Activated T-helper 17 cell treated with anti-CD3 and anti-CD28 coated beads, Interleukin-2, amount 50 U/mL, for 72 hours (primary cell): ENCODE measurements around the gene ENTPD1. TPM values are rescaled to one million over a fixed set of nuclear protein-coding genes. Genes with fewer than 3 reads are reported as not detected.
A peak's percentile ranks its signal among the peaks of the same experiment; 100 is the strongest.
"Not testable (repeated sequence)": the region's sequence is repeated elsewhere in the genome, so short reads cannot be mapped to it uniquely, and the experiment has no call there.

Experiments
- ATAC-seq: fragments of 150-1000 bp; cut with Tn5 transposase; replicated peaks from 2 replicates; pipeline ENCODE4 v1.10.0; 2021; ENCODE audit warnings: mild to moderate bottlenecking, moderate library complexity
- H3K27ac Mint-ChIP-seq: one replicate; pipeline ENCODE4 v1.8.0; 2022; ENCODE audit warnings: mixed read lengths
- H3K27me3 Mint-ChIP-seq: one replicate; pipeline ENCODE4 v1.8.0; 2022; ENCODE audit warnings: mixed read lengths
- H3K36me3 Mint-ChIP-seq: one replicate; pipeline ENCODE4 v1.8.0; 2022; ENCODE audit warnings: low read depth, mild to moderate bottlenecking, mixed read lengths
- H3K4me1 Mint-ChIP-seq: one replicate; pipeline ENCODE4 v1.8.0; 2022; ENCODE audit warnings: mixed read lengths
- H3K4me3 Mint-ChIP-seq: one replicate; pipeline ENCODE4 v1.8.0; 2022; ENCODE audit warnings: mild to moderate bottlenecking, mixed read lengths
- H3K9me3 Mint-ChIP-seq: one replicate; pipeline ENCODE4 v1.8.0; 2022; ENCODE audit warnings: mixed read lengths
- total RNA-seq, 2 donors: library from RNA; stranded (reverse); gene quantifications; one replicate each; pipeline ENCODE4 v1.2.3, GENCODE V29; 2022

Gene ENTPD1
- total RNA-seq, 2 donors from 2014 or later: 4.5 to 36.3 TPM

DNA sequence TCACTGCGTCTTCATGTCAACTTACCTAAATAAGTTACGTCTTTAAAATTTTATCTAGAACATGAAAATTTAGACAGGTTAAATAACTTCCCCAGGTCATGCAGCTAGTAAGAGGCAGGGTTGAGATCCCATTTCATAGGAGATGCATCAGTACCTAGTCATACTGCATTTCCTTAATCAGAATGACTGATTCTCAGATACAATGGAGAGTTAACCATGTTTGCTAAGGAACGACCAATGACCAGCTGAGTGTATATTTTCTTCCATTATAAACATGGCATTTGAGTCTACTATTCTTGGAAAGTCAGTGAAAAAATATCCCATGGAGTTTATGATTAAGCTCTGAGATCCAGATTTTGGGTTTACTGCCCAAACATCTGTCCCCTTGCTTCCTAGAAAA is 39.6 kb downstream of the ENTPD1 start:
- H3K36me3 Mint-ChIP-seq: no peaks in the 10 kb centered on the region

GRCh38 chr10:95796504-95796903 is 40.5 kb downstream of the ENTPD1 start:
- Mint-ChIP-seq H3K36me3 (no peaks in the 10 kb centered on the region), H3K27me3 (peaks cover 7% of the 10 kb centered on the region), H3K27ac (no peak overlapping the region), H3K9me3 (peaks cover 4% of the 10 kb centered on the region), H3K4me1 (no peaks in the 10 kb centered on the region), H3K4me3 (no peak overlapping the region)
- ATAC-seq: peak; percentile 76

More for the DNA sequence above, 39.6 kb downstream of the ENTPD1 start:
- H3K27me3 Mint-ChIP-seq: peaks cover 7% of the 10 kb centered on the region
- peaks cover 4% of the 10 kb centered on the region for H3K4me1 Mint-ChIP-seq
- H3K4me3 Mint-ChIP-seq: no peak overlapping the region
- H3K27ac Mint-ChIP-seq: no peak overlapping the region
- no peak for ATAC-seq
- H3K9me3 Mint-ChIP-seq: peaks cover 4% of the 10 kb centered on the region

- no peak for ATAC-seq
- no peaks in the 10 kb centered on the region for H3K4me1 Mint-ChIP-seq
- no peak overlapping the region for H3K4me3 Mint-ChIP-seq
- H3K36me3 Mint-ChIP-seq: no peaks in the 10 kb centered on the region
- no peak overlapping the region for H3K27ac Mint-ChIP-seq
- H3K27me3 Mint-ChIP-seq: no peaks in the 10 kb centered on the region
- no peaks in the 10 kb centered on the region for H3K9me3 Mint-ChIP-seq
Measured at GRCh38 chr10:95798096-95798855, 42.3 kb downstream of the ENTPD1 start.

GRCh38 chr10:95800286-95800685 is 44.3 kb downstream of the ENTPD1 start:
- H3K4me3 Mint-ChIP-seq, H3K27ac Mint-ChIP-seq, H3K4me1 Mint-ChIP-seq, H3K9me3 Mint-ChIP-seq, H3K36me3 Mint-ChIP-seq, H3K27me3 Mint-ChIP-seq, ATAC-seq: not testable (repeated sequence)

DNA sequence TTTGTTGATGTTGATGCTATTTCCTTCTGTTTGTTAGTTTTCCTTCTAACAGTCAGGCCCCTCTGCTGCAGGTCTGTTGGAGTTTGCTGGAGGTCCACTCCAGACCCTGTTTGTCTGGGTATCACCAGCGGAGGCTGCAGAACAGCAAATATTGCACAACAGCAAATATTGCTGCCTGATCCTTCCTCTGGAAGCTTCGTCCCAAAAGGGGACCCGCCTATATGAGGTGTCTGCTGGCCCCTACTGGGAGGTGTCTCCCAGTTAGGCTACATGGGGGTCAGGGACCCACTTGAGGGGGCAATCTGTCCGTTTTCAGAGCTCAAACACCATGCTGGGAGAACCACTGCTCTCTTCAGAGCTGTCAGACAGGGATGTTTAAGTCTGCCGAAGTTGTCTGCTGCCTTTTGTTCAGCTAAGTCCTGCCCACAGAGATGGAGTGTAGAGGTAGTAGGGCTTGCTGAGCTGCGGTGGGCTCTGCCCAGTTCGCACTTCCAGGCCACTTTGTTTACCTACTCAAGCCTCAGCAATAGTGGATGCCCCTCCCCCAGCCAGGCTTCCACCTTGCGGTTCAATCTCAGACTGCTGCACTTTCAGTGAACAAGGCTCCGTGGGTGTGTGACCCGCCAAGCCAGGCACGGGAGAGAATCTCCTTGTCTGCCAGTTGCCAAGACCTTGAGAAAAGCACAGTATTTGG is 50.9 kb downstream of the ENTPD1 start:
- H3K27me3 Mint-ChIP-seq: peaks cover 20% of the 10 kb centered on the region
- H3K9me3 Mint-ChIP-seq, ATAC-seq, H3K27ac Mint-ChIP-seq, H3K36me3 Mint-ChIP-seq, H3K4me3 Mint-ChIP-seq, H3K4me1 Mint-ChIP-seq: not testable (repeated sequence)

DNA sequence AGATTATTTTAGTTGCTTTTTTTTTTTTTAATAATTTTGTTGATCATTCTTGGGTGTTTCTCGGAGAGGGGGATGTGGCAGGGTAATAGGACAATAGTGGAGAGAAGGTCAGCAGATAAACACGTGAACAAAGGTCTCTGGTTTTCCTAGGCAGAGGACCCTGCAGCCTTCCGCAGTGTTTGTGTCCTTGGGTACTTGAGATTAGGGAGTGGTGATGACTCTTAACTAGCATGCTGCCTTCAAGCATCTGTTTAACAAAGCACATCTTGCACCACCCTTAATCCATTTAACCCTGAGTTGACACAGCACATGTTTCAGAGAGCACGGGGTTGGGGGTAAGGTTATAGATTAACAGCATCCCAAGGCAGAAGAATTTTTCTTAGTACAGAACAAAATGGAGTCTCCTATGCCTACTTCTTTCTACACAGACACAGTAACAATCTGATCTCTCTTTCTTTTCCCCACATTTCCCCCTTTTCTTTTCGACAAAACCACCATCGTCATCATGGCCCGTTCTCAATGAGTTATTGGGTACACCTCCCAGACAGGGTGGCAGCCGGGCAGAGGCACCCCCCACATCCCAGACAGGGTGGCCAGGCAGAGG is 52.8 kb downstream of the ENTPD1 start:
- ATAC-seq, H3K4me3 Mint-ChIP-seq, H3K4me1 Mint-ChIP-seq, H3K9me3 Mint-ChIP-seq, H3K27ac Mint-ChIP-seq, H3K36me3 Mint-ChIP-seq: not testable (repeated sequence)
- H3K27me3 Mint-ChIP-seq: peaks cover 20% of the 10 kb centered on the region

GRCh38 chr10:95809370-95810197 is 53.6 kb downstream of the ENTPD1 start:
- peaks cover under 1% of the 10 kb centered on the region for H3K4me1 Mint-ChIP-seq
- H3K27me3 Mint-ChIP-seq: peaks cover 20% of the 10 kb centered on the region
- no peak for ATAC-seq
- no peaks in the 10 kb centered on the region for H3K9me3 Mint-ChIP-seq
- H3K4me3 Mint-ChIP-seq: no peak overlapping the region
- H3K27ac Mint-ChIP-seq: no peak overlapping the region
- no peaks in the 10 kb centered on the region for H3K36me3 Mint-ChIP-seq

DNA sequence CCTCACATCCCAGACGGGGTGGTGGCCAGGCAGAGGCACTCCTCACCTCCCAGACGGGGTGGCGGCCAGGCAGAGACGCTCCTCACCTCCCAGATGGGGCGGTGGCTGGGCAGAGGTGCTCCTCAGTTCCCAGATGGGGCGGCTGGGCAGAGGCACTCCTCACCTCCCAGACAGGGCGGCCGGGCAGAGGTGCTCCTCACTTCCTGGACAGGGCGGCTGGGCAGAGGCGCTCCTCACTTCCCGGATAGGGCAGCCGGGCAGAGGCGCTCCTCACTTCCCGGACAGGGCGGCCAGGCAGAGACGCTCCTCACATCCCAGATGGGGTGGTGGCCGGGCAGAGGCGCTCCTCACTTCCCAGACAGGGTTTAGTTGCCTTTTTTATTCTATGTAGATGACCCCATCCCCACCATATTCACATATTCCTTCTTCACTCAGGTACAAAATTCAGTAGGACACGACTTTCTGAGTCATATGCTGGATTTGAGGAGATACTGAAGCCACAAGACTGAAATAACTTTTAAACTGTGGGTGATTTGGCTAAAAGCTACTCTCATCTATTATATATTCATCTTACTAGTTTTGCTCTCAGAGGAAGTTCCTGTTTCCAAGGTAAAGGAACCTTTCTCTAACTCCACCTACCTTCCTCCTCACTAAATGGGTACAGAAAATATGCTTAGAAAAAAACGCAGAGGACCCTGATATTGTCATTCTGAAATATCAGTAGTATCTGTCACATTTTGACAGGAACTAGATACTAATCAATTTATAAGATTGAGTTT is 54.4 kb downstream of the ENTPD1 start:
- H3K4me3 Mint-ChIP-seq: no peak overlapping the region
- no peak for ATAC-seq
- no peaks in the 10 kb centered on the region for H3K36me3 Mint-ChIP-seq
- H3K27ac Mint-ChIP-seq: no peak overlapping the region
- peaks cover 24% of the 10 kb centered on the region for H3K27me3 Mint-ChIP-seq
- peaks cover 5% of the 10 kb centered on the region for H3K4me1 Mint-ChIP-seq
- H3K9me3 Mint-ChIP-seq: no peaks in the 10 kb centered on the region

DNA sequence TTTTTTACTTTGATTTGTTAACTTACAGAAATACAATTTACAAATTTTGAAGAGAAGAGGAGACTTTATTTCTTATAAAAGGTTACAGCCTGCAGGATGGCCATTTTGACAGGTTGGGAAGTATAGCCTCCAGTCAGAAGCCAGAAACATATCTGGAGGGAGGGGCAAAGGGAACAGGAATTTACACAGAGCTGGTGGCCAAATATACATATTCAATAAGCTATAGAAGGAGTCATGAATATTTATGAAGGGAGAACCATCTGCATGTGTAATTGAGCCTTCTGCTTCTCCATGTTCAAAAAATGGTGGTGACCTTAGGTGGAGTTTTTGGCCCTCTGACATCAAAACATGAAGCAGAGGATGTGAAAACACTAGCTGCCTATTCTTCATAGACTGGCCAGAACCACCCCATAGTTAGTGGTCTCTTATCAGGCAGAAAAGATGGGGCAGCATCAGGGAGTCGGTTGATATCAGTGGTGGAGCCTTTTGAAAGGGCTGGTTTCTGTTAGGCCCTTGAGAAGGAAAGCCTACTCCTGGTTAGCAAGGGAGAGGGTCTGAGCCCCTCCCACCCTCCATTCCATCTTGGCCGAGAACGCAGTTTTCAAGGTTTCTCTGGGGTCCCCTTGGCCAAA is 57.2 kb downstream of the ENTPD1 start:
- no peak for ATAC-seq
- Mint-ChIP-seq H3K27me3 (peaks cover 18% of the 10 kb centered on the region), H3K4me1 (peaks cover 5% of the 10 kb centered on the region), H3K4me3 (no peak overlapping the region), H3K36me3 (no peaks in the 10 kb centered on the region), H3K9me3 (no peaks in the 10 kb centered on the region), H3K27ac (no peak overlapping the region)

GRCh38 chr10:95814011-95814727 is 58.2 kb downstream of the ENTPD1 start:
- Mint-ChIP-seq H3K4me1 (peaks cover 5% of the 10 kb centered on the region), H3K9me3 (no peaks in the 10 kb centered on the region), H3K36me3 (no peaks in the 10 kb centered on the region), H3K27me3 (peaks cover 14% of the 10 kb centered on the region), H3K27ac (no peak overlapping the region), H3K4me3 (no peak overlapping the region)
- ATAC-seq: no peak

- Mint-ChIP-seq H3K4me1 (peaks cover 5% of the 10 kb centered on the region), H3K4me3 (no peak overlapping the region), H3K9me3 (no peaks in the 10 kb centered on the region), H3K27me3 (peaks cover 14% of the 10 kb centered on the region), H3K27ac (no peak overlapping the region), H3K36me3 (no peaks in the 10 kb centered on the region)
- no peak for ATAC-seq
Measured at GRCh38 chr10:95815133-95815532, 59.2 kb downstream of the ENTPD1 start.

DNA sequence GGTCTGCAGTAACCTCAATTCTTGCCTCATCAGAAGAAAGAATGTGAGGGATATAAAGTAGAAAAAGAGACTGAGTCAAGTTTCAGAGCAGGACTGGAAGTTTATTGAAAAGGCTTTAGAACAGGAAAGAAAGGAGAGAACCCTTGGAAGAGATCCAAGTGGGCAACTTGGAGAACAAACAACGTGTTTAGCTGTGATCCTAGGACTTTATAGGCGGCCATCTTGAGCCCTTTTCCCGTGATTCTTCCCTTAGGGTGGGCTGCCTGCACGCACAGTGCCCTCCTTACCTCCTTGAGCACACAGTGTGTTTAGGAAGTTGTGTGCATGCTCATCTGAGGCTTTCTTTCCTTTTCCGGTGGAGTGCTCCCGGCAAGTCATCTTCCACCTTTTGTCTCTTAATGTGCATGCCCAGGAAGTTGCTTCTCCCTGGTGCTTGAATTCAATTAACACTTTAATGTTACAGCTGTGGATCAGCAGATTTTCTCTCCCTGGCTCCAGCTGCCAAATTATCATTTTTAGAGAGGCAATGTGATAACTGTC is 59.8 kb downstream of the ENTPD1 start:
- Mint-ChIP-seq H3K4me1 (peaks cover 5% of the 10 kb centered on the region), H3K27ac (no peak overlapping the region), H3K4me3 (no peak overlapping the region), H3K9me3 (no peaks in the 10 kb centered on the region), H3K27me3 (peaks cover 17% of the 10 kb centered on the region), H3K36me3 (no peaks in the 10 kb centered on the region)
- no peak for ATAC-seq

DNA sequence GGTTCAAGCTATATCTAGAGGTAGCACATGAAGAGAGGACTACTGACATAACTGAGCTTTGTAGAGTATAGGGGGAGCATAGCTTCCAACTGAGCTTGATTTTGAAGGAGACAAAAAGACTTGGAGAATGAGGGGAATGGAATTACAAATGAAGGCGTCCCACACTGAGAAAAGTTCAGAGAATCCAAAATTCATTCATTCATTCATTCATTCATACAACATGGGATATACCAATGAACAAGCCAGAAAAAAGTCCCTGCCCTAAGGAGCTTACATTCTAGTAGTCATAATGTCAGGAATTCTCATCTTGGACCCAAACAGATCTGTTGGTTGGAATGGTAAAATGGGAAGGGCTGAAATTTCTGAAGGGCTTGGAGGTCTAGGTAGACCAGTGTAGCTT is 62.0 kb downstream of the ENTPD1 start:
- Mint-ChIP-seq H3K4me1 (peaks cover 5% of the 10 kb centered on the region), H3K36me3 (no peaks in the 10 kb centered on the region), H3K9me3 (no peaks in the 10 kb centered on the region), H3K4me3 (no peak overlapping the region), H3K27ac (no peak overlapping the region), H3K27me3 (peaks cover 14% of the 10 kb centered on the region)
- ATAC-seq: no peak
